ENCODE data around the gene IL1RAPL1. TPM values are rescaled to one million over a fixed set of nuclear protein-coding genes. Genes with fewer than 3 reads are reported as not detected.
"Not testable (repeated sequence)": the region's sequence is repeated elsewhere in the genome, so short reads cannot be mapped to it uniquely, and the experiment has no call there.

IL1RAPL1 gene
- polyA plus RNA-seq, 1 donor from 2014 or later: not detected

DNA sequence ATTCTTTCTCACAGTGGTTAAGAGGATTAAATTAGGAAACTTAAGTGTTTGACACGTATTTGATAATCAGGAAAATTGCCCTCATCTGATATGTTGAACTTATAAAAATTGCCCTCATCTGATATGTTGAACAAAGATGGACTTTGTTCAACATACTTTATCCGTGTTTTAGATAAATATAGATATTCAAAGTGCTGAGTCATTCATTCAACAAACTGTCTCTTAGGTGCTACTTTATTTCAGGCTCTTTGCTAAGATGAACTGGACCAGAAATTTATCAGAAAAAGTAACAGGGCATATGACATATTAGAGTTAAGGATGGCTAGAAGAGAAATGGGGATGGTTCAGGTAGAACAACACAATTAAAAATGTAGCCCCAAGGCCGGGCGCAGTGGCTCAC lies 81.7 kb downstream of the IL1RAPL1 start:
- no peaks in the 10 kb centered on the region for H3K27me3 Mint-ChIP-seq
- H3K36me3 Mint-ChIP-seq: no peaks in the 10 kb centered on the region
- H3K9me3 Mint-ChIP-seq: peaks cover 0 to 3% (median 2%) of the 10 kb centered on the region in 3 donors
- no peak overlapping the region for H3K4me3 Mint-ChIP-seq
- no peak overlapping the region for H3K27ac Mint-ChIP-seq
- H3K4me1 Mint-ChIP-seq: no peaks in the 10 kb centered on the region

DNA sequence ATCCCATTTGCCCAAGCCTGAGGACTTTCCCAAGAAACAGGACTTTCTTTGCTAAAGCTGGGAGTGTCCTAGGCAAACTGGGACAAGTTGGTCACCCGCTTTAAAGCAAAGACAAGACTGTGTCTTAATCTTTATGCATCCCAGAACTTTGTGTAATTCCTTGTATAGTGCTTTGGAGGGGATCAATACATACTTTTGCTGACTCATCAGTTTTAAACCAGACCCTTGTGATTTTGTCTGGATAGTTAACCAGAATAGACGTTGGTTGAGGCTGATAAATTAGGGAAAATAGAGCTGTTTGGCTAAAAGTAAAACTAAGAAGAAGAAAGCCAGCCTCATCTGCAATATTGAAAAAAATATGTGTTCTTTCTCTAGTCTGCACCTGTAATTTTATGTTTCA lies 82.8 kb downstream of the IL1RAPL1 start:
- Mint-ChIP-seq H3K4me1 (no peaks in the 10 kb centered on the region), H3K36me3 (no peaks in the 10 kb centered on the region), H3K4me3 (no peak overlapping the region), H3K27ac (no peak overlapping the region), H3K9me3 (peaks cover 0 to 3% (median under 1%) of the 10 kb centered on the region in 3 donors), H3K27me3 (no peaks in the 10 kb centered on the region)

DNA sequence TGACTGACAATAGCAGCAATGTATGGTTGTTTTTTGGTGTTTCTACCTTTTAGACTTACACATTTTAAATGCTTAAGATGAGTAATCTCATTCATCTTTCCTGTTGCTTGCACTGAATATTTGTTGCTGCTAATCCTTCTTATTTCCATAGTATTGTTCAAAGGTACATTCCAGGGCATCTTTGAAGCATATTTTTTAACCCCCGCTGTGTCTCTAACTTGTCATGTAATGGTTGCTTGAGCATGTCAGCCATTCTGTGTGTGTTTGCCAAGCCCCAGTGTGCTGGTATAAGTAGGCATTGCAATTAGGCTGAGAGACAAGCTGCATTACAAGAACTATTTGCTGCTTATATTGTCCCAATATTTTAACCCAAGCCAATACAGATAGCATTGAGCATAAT lies 87.9 kb downstream of the IL1RAPL1 start:
- no peaks in the 10 kb centered on the region for H3K36me3 Mint-ChIP-seq
- no peak overlapping the region for H3K4me3 Mint-ChIP-seq
- H3K9me3 Mint-ChIP-seq: peaks cover 0 to 10% (median 8%) of the 10 kb centered on the region in 3 donors
- H3K4me1 Mint-ChIP-seq: no peaks in the 10 kb centered on the region
- H3K27ac Mint-ChIP-seq: no peak overlapping the region
- no peaks in the 10 kb centered on the region for H3K27me3 Mint-ChIP-seq

- Mint-ChIP-seq H3K27ac (no peak overlapping the region), H3K36me3 (no peaks in the 10 kb centered on the region), H3K9me3 (peaks cover 0 to 14% (median 4%) of the 10 kb centered on the region in 3 donors), H3K27me3 (no peaks in the 10 kb centered on the region), H3K4me1 (peaks cover 0 to 2% (median 0%) of the 10 kb centered on the region in 3 donors), H3K4me3 (no peak overlapping the region)
These were observed 105.9 kb downstream of the IL1RAPL1 start for GRCh38 chrX:28693101-28693500.

GRCh38 chrX:28697732-28698131 lies 110.5 kb downstream of the IL1RAPL1 start:
- no peak overlapping the region for H3K4me3 Mint-ChIP-seq
- no peak overlapping the region for H3K27ac Mint-ChIP-seq
- H3K4me1 Mint-ChIP-seq: no peaks in the 10 kb centered on the region
- H3K36me3 Mint-ChIP-seq: no peaks in the 10 kb centered on the region
- no peaks in the 10 kb centered on the region for H3K27me3 Mint-ChIP-seq
- H3K9me3 Mint-ChIP-seq: peaks cover 0 to 3% (median 2%) of the 10 kb centered on the region in 3 donors

- Mint-ChIP-seq H3K4me3 (no peak overlapping the region), H3K9me3 (peaks cover 0 to 3% (median 0%) of the 10 kb centered on the region in 3 donors), H3K27me3 (no peaks in the 10 kb centered on the region), H3K27ac (no peak overlapping the region), H3K4me1 (no peaks in the 10 kb centered on the region), H3K36me3 (no peaks in the 10 kb centered on the region)
These were observed 114.0 kb downstream of the IL1RAPL1 start for GRCh38 chrX:28701222-28701621.

DNA sequence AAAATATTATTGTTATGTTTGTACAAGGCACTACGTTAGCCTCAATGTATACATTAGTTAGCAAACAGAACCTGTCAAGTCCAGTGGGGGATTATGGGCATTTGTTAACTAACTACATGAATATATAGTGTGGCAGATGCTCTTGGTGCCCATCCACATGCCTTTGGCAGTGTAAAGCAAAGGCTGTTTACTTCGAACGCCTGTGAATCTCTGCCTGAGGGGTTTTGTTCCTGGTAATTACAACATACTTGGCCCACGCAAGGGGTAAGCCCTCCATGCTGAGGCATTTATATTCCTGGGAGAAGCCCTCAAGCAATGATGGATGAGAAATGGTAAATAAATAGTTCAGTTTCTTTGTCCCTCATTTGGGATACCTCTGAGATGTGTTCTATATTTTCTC lies 119.7 kb downstream of the IL1RAPL1 start:
- Mint-ChIP-seq H3K4me3 (no peak overlapping the region), H3K27ac (no peak overlapping the region), H3K36me3 (no peaks in the 10 kb centered on the region), H3K9me3 (peaks cover 0 to 3% (median 2%) of the 10 kb centered on the region in 3 donors), H3K27me3 (no peaks in the 10 kb centered on the region), H3K4me1 (no peaks in the 10 kb centered on the region)

GRCh38 chrX:28709421-28709820 lies 122.2 kb downstream of the IL1RAPL1 start:
- H3K4me1 Mint-ChIP-seq: no peaks in the 10 kb centered on the region
- no peaks in the 10 kb centered on the region for H3K27me3 Mint-ChIP-seq
- peaks cover 1 to 6% (median 5%) of the 10 kb centered on the region in 3 donors for H3K9me3 Mint-ChIP-seq
- H3K36me3 Mint-ChIP-seq: no peaks in the 10 kb centered on the region
- no peak overlapping the region for H3K27ac Mint-ChIP-seq
- H3K4me3 Mint-ChIP-seq: no peak overlapping the region

GRCh38 chrX:28717864-28718263 lies 130.6 kb downstream of the IL1RAPL1 start:
- no peaks in the 10 kb centered on the region for H3K4me1 Mint-ChIP-seq
- H3K27ac Mint-ChIP-seq: no peak overlapping the region
- no peaks in the 10 kb centered on the region for H3K27me3 Mint-ChIP-seq
- no peak overlapping the region for H3K4me3 Mint-ChIP-seq
- no peaks in the 10 kb centered on the region for H3K36me3 Mint-ChIP-seq
- H3K9me3 Mint-ChIP-seq: peaks cover 0 to 12% (median 1%) of the 10 kb centered on the region in 3 donors

DNA sequence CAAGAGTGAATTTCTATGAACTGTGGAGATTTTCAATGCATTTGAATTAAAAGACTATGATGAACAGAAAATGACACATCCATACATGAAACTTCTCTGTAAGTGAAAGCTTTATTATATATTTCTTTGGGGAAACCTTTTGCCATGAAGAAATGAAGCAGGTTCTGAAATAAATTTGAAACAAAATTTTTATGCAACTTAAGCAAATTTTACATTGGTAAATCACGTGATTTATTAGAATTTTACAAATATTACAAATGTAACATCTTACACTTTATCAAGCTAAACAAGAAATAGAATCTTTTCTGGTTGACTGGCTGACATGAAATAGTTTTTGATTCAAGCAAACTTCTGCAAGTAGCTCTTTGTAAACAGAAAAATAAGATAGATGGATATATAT lies 131.2 kb downstream of the IL1RAPL1 start:
- no peaks in the 10 kb centered on the region for H3K36me3 Mint-ChIP-seq

DNA sequence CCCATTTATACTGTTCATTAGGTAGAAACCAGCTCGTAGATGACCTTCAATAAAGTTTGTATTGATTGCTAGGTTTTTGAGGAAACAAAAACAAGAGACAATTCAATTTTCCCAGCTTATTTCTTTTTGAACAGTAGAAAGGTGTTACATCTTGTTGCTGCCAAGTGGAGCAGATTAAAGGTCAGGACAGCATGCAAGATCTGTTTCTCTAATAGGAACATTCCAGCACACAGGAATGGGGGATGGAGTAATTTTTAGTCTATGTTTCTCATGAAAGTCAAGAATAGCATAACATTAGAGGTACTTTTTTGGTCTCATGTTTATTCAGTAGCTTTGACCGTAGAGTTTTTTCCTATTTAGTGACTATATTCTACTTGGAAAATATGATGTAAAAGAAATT lies 132.4 kb downstream of the IL1RAPL1 start:
- Mint-ChIP-seq H3K4me1 (no peaks in the 10 kb centered on the region), H3K4me3 (no peak overlapping the region), H3K9me3 (peaks cover 0 to 12% (median 2%) of the 10 kb centered on the region in 3 donors), H3K27me3 (no peaks in the 10 kb centered on the region), H3K27ac (no peak overlapping the region), H3K36me3 (no peaks in the 10 kb centered on the region)

More for the DNA sequence above, 131.2 kb downstream of the IL1RAPL1 start:
- Mint-ChIP-seq H3K4me3 (no peak overlapping the region), H3K9me3 (peaks cover 1 to 12% (median 2%) of the 10 kb centered on the region in 3 donors), H3K27ac (no peak overlapping the region), H3K27me3 (no peaks in the 10 kb centered on the region), H3K4me1 (no peaks in the 10 kb centered on the region)

- Mint-ChIP-seq H3K27me3 (no peaks in the 10 kb centered on the region), H3K27ac (no peak overlapping the region), H3K4me3 (no peak overlapping the region), H3K4me1 (no peaks in the 10 kb centered on the region), H3K36me3 (no peaks in the 10 kb centered on the region), H3K9me3 (peaks cover 0 to 5% (median 0%) of the 10 kb centered on the region in 3 donors)
These were observed 165.1 kb downstream of the IL1RAPL1 start for GRCh38 chrX:28752330-28752729.

DNA sequence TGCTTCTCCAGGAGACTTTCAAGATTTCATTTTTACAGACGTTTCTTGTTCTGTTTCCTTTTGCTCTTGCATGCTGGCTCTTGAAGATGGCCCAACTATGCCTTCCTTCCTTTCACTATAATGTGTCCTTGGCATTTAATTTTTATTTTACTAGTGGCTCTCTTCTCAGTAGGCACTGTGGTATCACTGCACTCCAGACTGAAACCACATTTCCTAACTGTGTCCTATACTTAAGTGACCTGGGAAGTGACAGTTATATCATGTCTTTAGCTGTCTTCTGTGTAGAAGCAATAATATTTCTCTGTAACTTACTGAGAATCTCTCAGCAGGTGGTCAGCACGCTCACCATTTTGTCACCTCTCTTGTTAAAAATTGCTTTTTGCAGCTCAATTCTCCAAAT lies 168.9 kb downstream of the IL1RAPL1 start:
- H3K4me3 Mint-ChIP-seq: no peak overlapping the region
- H3K4me1 Mint-ChIP-seq: no peaks in the 10 kb centered on the region
- H3K27me3 Mint-ChIP-seq: no peaks in the 10 kb centered on the region
- no peaks in the 10 kb centered on the region for H3K36me3 Mint-ChIP-seq
- no peak overlapping the region for H3K27ac Mint-ChIP-seq
- peaks cover 0 to under 1% (median 0%) of the 10 kb centered on the region in 3 donors for H3K9me3 Mint-ChIP-seq

DNA sequence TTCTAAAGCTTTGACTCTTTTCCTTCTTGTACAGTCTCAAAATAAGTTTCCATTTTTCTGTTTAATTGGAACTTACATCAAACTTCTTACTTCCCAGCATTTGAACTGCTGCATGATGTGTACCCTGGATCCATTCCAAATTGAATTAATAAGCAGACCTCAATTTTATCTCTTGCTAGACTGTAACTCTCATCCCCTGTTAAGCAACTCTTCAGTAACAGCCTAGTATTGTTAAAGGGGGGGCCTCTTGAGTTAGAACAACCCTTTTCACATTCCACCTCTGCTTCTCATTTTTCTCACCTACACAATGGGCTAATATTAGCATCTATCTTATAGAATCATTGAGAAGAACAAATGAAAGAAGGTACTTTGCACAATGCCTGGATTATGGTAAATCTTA lies 169.4 kb downstream of the IL1RAPL1 start:
- no peaks in the 10 kb centered on the region for H3K4me1 Mint-ChIP-seq
- peaks cover 0 to 4% (median 0%) of the 10 kb centered on the region in 3 donors for H3K9me3 Mint-ChIP-seq
- no peaks in the 10 kb centered on the region for H3K27me3 Mint-ChIP-seq
- no peak overlapping the region for H3K27ac Mint-ChIP-seq
- H3K4me3 Mint-ChIP-seq: no peak overlapping the region
- H3K36me3 Mint-ChIP-seq: no peaks in the 10 kb centered on the region

- no peaks in the 10 kb centered on the region for H3K27me3 Mint-ChIP-seq
- H3K9me3 Mint-ChIP-seq: peaks cover 0 to 4% (median 0%) of the 10 kb centered on the region in 3 donors
- H3K27ac Mint-ChIP-seq: no peak overlapping the region
- H3K4me3 Mint-ChIP-seq: no peak overlapping the region
- H3K4me1 Mint-ChIP-seq: no peaks in the 10 kb centered on the region
- H3K36me3 Mint-ChIP-seq: no peaks in the 10 kb centered on the region
These were observed 170.0 kb downstream of the IL1RAPL1 start for GRCh38 chrX:28757290-28757689.

DNA sequence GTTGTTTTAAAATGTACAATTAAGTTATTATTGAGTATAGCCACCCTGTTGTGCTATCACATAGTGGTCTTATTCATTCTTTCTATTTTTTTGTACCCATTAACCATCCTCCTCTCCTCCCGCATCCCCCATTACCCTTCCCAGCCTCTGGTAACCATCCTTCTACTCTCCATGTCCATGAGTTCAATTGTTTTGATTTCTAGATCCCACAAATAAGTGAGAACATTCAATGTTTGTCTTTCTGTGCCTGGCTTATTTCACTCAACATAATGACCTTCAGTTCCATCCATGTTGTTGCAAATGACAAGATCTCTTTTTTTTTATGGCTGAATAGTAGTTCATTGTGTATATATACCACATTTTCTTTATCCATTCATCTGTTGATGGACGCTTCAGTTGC lies 179.3 kb downstream of the IL1RAPL1 start:
- H3K36me3 Mint-ChIP-seq, H3K27ac Mint-ChIP-seq, H3K27me3 Mint-ChIP-seq, H3K9me3 Mint-ChIP-seq, H3K4me1 Mint-ChIP-seq, H3K4me3 Mint-ChIP-seq: not testable (repeated sequence)

DNA sequence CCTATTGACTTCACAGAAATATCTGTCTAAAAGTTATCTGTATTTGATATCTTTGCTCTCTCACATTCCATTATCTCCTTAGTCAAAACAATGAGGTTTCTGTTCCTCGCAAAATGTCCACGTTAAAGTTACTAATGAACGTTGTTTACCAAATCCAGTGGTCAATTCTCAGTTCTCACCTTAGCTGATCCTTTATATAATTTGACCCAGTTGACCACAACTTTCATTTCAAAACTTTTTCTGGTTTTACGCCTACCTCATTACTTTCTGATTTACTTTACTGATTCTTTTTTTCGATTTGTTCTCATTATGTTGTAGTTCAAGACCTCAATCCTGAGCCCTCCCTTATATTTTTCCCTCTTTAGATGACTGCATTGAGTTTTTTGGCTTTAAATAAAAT lies 186.6 kb downstream of the IL1RAPL1 start:
- Mint-ChIP-seq H3K4me1 (no peaks in the 10 kb centered on the region), H3K9me3 (no peaks in the 10 kb centered on the region), H3K4me3 (no peak overlapping the region), H3K27ac (no peak overlapping the region), H3K27me3 (no peaks in the 10 kb centered on the region), H3K36me3 (no peaks in the 10 kb centered on the region)
